ENCODE results near the gene BASP1. TPM values are rescaled to one million over a fixed set of nuclear protein-coding genes. Genes with fewer than 3 reads are reported as not detected.

BASP1 gene
- total RNA-seq, 4 donors from 2014 or later, result 10.1 to 29.6 (median 23.0) TPM

- intact Hi-C loops (cut with DNase I), result no loop called here
- Histone ChIP-seq H3K4me3 (replicated peaks in 1 of 3) (no peak overlapping the region), H3K27me3 (no peaks in the 10 kb centered on the region), H3K36me3 (no peaks in the 10 kb centered on the region), H3K4me1 (peaks cover 5 to 6% of the 10 kb centered on the region in 2 donors), H3K9me3 (no peaks in the 10 kb centered on the region), H3K27ac (no peak overlapping the region)
- DNase-seq, result peak in 1 of 2 donors; percentile 35
- no peak for TF ChIP-seq POLR2A (IDR thresholded peaks at IDR 0.05)
- no peak for TF ChIP-seq CTCF (IDR thresholded peaks at IDR 0.05)
- WGBS, 2 donors, result 53 to 61% methylated on average over 4 of the region's 4 CpGs
Measured at GRCh38 chr5:17221843-17222636, 4.6 kb downstream of the BASP1 start.

- no peak overlapping the region for H3K27ac ChIP-seq
Measured at GRCh38 chr5:17222664-17223063, 5.2 kb downstream of the BASP1 start.

GRCh38 chr5:17223367-17224185 is 6.1 kb downstream of the BASP1 start:
- no peaks in the 10 kb centered on the region for H3K27me3 ChIP-seq
- 94% methylated on average over 5 of the region's 5 CpGs for WGBS, 2 donors
- no peak for DNase-seq
- no peak for TF ChIP-seq POLR2A (IDR thresholded peaks at IDR 0.05)
- TF ChIP-seq CTCF (IDR thresholded peaks at IDR 0.05), result no peak
- no peak overlapping the region for H3K4me3 ChIP-seq (replicated peaks in 1 of 3)
- intact Hi-C loops (cut with DNase I), result no loop called here
- H3K27ac ChIP-seq, result no peak overlapping the region
- no peaks in the 10 kb centered on the region for H3K36me3 ChIP-seq
- H3K9me3 ChIP-seq, result no peaks in the 10 kb centered on the region
- peaks cover 5 to 17% of the 10 kb centered on the region in 2 donors for H3K4me1 ChIP-seq

More at GRCh38 chr5:17222664-17223063, 5.2 kb downstream of the BASP1 start:
- WGBS, 2 donors, result 75 to 80% methylated on average over 2 of the region's 2 CpGs
- intact Hi-C loops (cut with DNase I), result no loop called here
- DNase-seq, result no peak
- Histone ChIP-seq H3K27me3 (no peaks in the 10 kb centered on the region), H3K36me3 (no peaks in the 10 kb centered on the region), H3K4me3 (replicated peaks in 1 of 3) (no peak overlapping the region), H3K4me1 (peaks cover 5 to 8% of the 10 kb centered on the region in 2 donors), H3K9me3 (no peaks in the 10 kb centered on the region)
- TF ChIP-seq POLR2A (IDR thresholded peaks at IDR 0.05) (no peak), CTCF (IDR thresholded peaks at IDR 0.05) (no peak)

GRCh38 chr5:17224858-17225511 is 7.6 kb downstream of the BASP1 start:
- DNase-seq, result no peak
- Histone ChIP-seq H3K9me3 (no peaks in the 10 kb centered on the region), H3K27me3 (no peaks in the 10 kb centered on the region), H3K4me1 (peaks cover 11 to 22% of the 10 kb centered on the region in 2 donors), H3K27ac (no peak overlapping the region), H3K36me3 (no peaks in the 10 kb centered on the region), H3K4me3 (replicated peaks in 1 of 3) (no peak overlapping the region)
- intact Hi-C loops (cut with DNase I), result no loop called here
- no peak for TF ChIP-seq POLR2A (IDR thresholded peaks at IDR 0.05)
- no peak for TF ChIP-seq CTCF (IDR thresholded peaks at IDR 0.05)
- 88 to 91% methylated on average over 11 of the region's 11 CpGs for WGBS, 2 donors
